Type B pancreatic cell (in vitro differentiated cells): ENCODE measurements around the gene ZCCHC8. TPM values are rescaled to one million over a fixed set of nuclear protein-coding genes. Genes with fewer than 3 reads are reported as not detected.
A peak's percentile ranks its signal among the peaks of the same experiment; 100 is the strongest.

ENCODE experiments used
- DNase-seq: peaks from one replicate; pipeline ENCODE4 v3.0.0; 2021; ENCODE audit warnings: mixed read lengths; ENCODE audit not compliant: unreplicated experiment; ENCODE audit errors: extremely low spot score
- H3K27ac Mint-ChIP-seq: 2 replicates; pipeline ENCODE4 v1.8.0; 2021; ENCODE audit warnings: mild to moderate bottlenecking, mixed read lengths
- H3K27me3 Mint-ChIP-seq: 2 replicates; pipeline ENCODE4 v1.8.0; 2021; ENCODE audit warnings: mixed read lengths
- H3K36me3 Mint-ChIP-seq: 2 replicates; pipeline ENCODE4 v1.8.0; 2021; ENCODE audit warnings: mixed read lengths
- H3K4me1 Mint-ChIP-seq: one replicate; pipeline ENCODE4 v1.8.0; 2021; ENCODE audit warnings: mixed read lengths; ENCODE audit not compliant: unreplicated experiment
- H3K4me3 Mint-ChIP-seq: 2 replicates; pipeline ENCODE4 v1.8.0; 2021; ENCODE audit warnings: mild to moderate bottlenecking, mixed read lengths
- H3K9me3 Mint-ChIP-seq: 2 replicates; pipeline ENCODE4 v1.8.0; 2021; ENCODE audit warnings: mixed read lengths
- total RNA-seq: library from RNA; stranded (reverse); gene quantifications from 2 replicates; pipeline ENCODE4 v1.2.1, GENCODE V29; 2021; ENCODE audit warnings: low replicate concordance
- TF ChIP-seq, protein P1 (sequence below): fragments of 200-600 bp; sonication (generic); conservative IDR thresholded peaks from 2 replicates; pipeline ENCODE4 v1.5.0; 2021; ENCODE audit warnings: antibody characterized with exemption, mild to moderate bottlenecking

ZCCHC8 gene
- total RNA-seq, 1 donor from 2014 or later = 30.4 TPM

GRCh38 chr12:122421821-122422729, 78.7 kb downstream of the ZCCHC8 start, which contains the start of gene CLIP1:
CLIP1 (minus strand) TSS chr12:122422669; CDS start chr12:122380452, 42,217 bp downstream.
- peak; percentile 80 for DNase-seq
- peaks cover 17% of the 10 kb centered on the region for H3K4me1 Mint-ChIP-seq

More at GRCh38 chr12:122421821-122422729, 78.7 kb downstream of the ZCCHC8 start, which contains the start of gene CLIP1:
- H3K27ac Mint-ChIP-seq = peak within 1 kb of the TSS; percentile 100
- H3K9me3 Mint-ChIP-seq = no peaks in the 10 kb centered on the region
- peak within 1 kb of the TSS; percentile 98 for H3K4me3 Mint-ChIP-seq
- peaks cover 4% of the 10 kb centered on the region for H3K36me3 Mint-ChIP-seq
- H3K27me3 Mint-ChIP-seq = no peaks in the 10 kb centered on the region
- TF ChIP-seq, protein P1, sequence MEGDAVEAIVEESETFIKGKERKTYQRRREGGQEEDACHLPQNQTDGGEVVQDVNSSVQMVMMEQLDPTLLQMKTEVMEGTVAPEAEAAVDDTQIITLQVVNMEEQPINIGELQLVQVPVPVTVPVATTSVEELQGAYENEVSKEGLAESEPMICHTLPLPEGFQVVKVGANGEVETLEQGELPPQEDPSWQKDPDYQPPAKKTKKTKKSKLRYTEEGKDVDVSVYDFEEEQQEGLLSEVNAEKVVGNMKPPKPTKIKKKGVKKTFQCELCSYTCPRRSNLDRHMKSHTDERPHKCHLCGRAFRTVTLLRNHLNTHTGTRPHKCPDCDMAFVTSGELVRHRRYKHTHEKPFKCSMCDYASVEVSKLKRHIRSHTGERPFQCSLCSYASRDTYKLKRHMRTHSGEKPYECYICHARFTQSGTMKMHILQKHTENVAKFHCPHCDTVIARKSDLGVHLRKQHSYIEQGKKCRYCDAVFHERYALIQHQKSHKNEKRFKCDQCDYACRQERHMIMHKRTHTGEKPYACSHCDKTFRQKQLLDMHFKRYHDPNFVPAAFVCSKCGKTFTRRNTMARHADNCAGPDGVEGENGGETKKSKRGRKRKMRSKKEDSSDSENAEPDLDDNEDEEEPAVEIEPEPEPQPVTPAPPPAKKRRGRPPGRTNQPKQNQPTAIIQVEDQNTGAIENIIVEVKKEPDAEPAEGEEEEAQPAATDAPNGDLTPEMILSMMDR = peak; percentile 58

Other genes starting within 250 kb of the ZCCHC8 start
- gene VPS33A, start 234.4 kb downstream of the ZCCHC8 start, total RNA-seq = 33.0 and 34.7 TPM in 2 replicates
- 59.1 and 119 TPM in 2 replicates for gene CLIP1, start 78.3 kb downstream of the ZCCHC8 start, total RNA-seq
- gene RSRC2, start 26.0 kb upstream of the ZCCHC8 start, total RNA-seq = 78.0 and 100.0 TPM in 2 replicates
- gene KNTC1, start 26.3 kb upstream of the ZCCHC8 start, total RNA-seq = 31.6 and 74.8 TPM in 2 replicates
- gene HCAR2, start 202.4 kb upstream of the ZCCHC8 start, total RNA-seq = 21.4 and 93.8 TPM in 2 replicates
- gene HCAR3, start 215.9 kb upstream of the ZCCHC8 start, total RNA-seq = 0.46 and 2.6 TPM in 2 replicates
- 5.0 and 7.4 TPM in 2 replicates for gene HCAR1, start 229.9 kb upstream of the ZCCHC8 start, total RNA-seq